ENCODE measurements around the gene GAA. TPM values are rescaled to one million over a fixed set of nuclear protein-coding genes. Genes with fewer than 3 reads are reported as not detected.

Gene GAA
- total and polyA plus RNA-seq, 2 of the 13 experiments (the other 11 are each of a cell fraction or from before 2014, with no cell fraction given) = 21.6 to 36.4 TPM

GRCh38 chr17:80063830-80064585, 37.4 kb upstream of the GAA start (continued):
- no peak for TF ChIP-seq ZBTB10 (CRISPR knock-in tag; IDR thresholded peaks at IDR 0.05; ENCODE audit: borderline replicate concordance)
- TF ChIP-seq TEAD3 (CRISPR knock-in tag; optimal IDR thresholded peaks at IDR 0.05; ENCODE audit: borderline replicate concordance) = peak; percentile 52
- peak; percentile 45; the same call in 1 of the 2 replicates for TF ChIP-seq CEBPG (CRISPR knock-in tag; IDR thresholded peaks at IDR 0.05)
- TF ChIP-seq SKI (IDR thresholded peaks at IDR 0.05; ENCODE audit: partially characterized antibody) = peak; percentile 24
- peak; percentile 49; the same call in 1 of the 2 replicates for TF ChIP-seq MTA1 (CRISPR knock-in tag; IDR thresholded peaks at IDR 0.05; ENCODE audit: borderline replicate concordance)
- TF ChIP-seq, protein P1, sequence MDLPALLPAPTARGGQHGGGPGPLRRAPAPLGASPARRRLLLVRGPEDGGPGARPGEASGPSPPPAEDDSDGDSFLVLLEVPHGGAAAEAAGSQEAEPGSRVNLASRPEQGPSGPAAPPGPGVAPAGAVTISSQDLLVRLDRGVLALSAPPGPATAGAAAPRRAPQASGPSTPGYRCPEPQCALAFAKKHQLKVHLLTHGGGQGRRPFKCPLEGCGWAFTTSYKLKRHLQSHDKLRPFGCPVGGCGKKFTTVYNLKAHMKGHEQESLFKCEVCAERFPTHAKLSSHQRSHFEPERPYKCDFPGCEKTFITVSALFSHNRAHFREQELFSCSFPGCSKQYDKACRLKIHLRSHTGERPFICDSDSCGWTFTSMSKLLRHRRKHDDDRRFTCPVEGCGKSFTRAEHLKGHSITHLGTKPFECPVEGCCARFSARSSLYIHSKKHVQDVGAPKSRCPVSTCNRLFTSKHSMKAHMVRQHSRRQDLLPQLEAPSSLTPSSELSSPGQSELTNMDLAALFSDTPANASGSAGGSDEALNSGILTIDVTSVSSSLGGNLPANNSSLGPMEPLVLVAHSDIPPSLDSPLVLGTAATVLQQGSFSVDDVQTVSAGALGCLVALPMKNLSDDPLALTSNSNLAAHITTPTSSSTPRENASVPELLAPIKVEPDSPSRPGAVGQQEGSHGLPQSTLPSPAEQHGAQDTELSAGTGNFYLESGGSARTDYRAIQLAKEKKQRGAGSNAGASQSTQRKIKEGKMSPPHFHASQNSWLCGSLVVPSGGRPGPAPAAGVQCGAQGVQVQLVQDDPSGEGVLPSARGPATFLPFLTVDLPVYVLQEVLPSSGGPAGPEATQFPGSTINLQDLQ (CRISPR knock-in tag; IDR thresholded peaks at IDR 0.05) = peak; percentile 27; the same call in 1 of the 2 replicates
- TF ChIP-seq, protein P2, sequence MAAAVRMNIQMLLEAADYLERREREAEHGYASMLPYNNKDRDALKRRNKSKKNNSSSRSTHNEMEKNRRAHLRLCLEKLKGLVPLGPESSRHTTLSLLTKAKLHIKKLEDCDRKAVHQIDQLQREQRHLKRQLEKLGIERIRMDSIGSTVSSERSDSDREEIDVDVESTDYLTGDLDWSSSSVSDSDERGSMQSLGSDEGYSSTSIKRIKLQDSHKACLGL (CRISPR knock-in tag; IDR thresholded peaks at IDR 0.05) = no peak
- peak; percentile 47; the same call in 1 of the 2 replicates for TF ChIP-seq MAFF (IDR thresholded peaks at IDR 0.05; ENCODE audit: low read depth, low read length)
- TF ChIP-seq ZBTB38 (CRISPR knock-in tag; IDR thresholded peaks at IDR 0.05) = peak; percentile 94
- 0 out of 2 replicates have a peak, but pooled peaks have one; percentile 23 for TF ChIP-seq ERF (CRISPR knock-in tag; IDR thresholded peaks at IDR 0.05)
- TF ChIP-seq ZNF687 (CRISPR knock-in tag; IDR thresholded peaks at IDR 0.05) = peak; percentile 75
- peak; percentile 48; the same call in 1 of the 2 replicates for TF ChIP-seq PRDM10 (CRISPR knock-in tag; IDR thresholded peaks at IDR 0.05; ENCODE audit: low read depth)
- peak; percentile 51; the same call in 1 of the 2 replicates for TF ChIP-seq ZNF792 (CRISPR knock-in tag; IDR thresholded peaks at IDR 0.05)

Data from HepG2 (cell line).